ENCODE results near the gene TCTN2.

DNA sequence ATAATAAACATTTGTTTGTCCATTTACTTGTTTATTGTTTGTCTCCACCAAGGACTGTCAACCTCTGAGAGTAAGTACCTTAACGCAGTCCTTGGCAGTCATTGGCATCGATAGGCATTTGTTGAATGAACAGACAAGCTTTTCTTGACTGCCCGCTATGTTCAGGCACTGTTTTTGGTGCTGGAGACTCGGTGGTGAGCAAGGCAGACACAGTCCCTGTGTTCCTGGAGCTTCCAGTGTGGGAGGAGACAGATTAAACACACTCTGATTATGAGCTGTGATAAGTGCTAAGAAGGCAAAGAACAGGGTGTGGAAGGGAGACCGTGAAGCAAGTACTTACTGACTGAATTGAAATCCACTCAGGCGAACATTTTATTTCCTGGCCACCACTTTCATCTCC is 42.5 kb downstream of the TCTN2 start:
- TF ChIP-seq POLR2A (IDR thresholded peaks at IDR 0.05), result no peak
- no peak for TF ChIP-seq CTCF (IDR thresholded peaks at IDR 0.05)

All from thyroid gland (tissue), 4 donors.